ENCODE data around the gene HOXD11. TPM values are rescaled to one million over a fixed set of nuclear protein-coding genes. Genes with fewer than 3 reads are reported as not detected.

HOXD11 gene
- total and polyA plus RNA-seq, 2 of the 13 experiments (the other 11 are each of a cell fraction or from before 2014, with no cell fraction given), result not detected

GRCh38 chr2:176104316-176105077 is 2.6 kb upstream of the HOXD11 start (continued):
- TF ChIP-seq ZNF569 (CRISPR knock-in tag; IDR thresholded peaks at IDR 0.05; ENCODE audit: borderline replicate concordance), result no peak

- Histone ChIP-seq H3K4me2 (ENCODE audit: low read depth, low read length) (no peak overlapping the region), H3K79me2 (ENCODE audit: insufficient read depth, low read length) (no peaks in the 10 kb centered on the region), H3K9me3 (ENCODE audit: low read length) (no peaks in the 10 kb centered on the region), H2AFZ (ENCODE audit: low read length) (no peak overlapping the region), H3K27me3 (ENCODE audit: control insufficient read depth in 1 of 2, insufficient read depth in 2 of 2, low read length in 2 of 2) (peaks cover 33 to 90% of the 10 kb centered on the region in 2 experiments), H3K27ac (ENCODE audit: extremely low read length, insufficient read depth, low read length) (no peak overlapping the region), H3K4me1 (ENCODE audit: insufficient read depth, low read length) (no peaks in the 10 kb centered on the region), H3K36me3 (replicated peaks in 1 of 2; ENCODE audit: control insufficient read depth in 1 of 2, insufficient read depth in 2 of 2, low read length in 2 of 2) (no peaks in the 10 kb centered on the region), H3K4me3 (replicated peaks in 1 of 3; ENCODE audit: insufficient read depth in 1 of 3, low read depth in 2 of 3, low read length in 3 of 3) (no peak overlapping the region), H3K9ac (ENCODE audit: insufficient read depth, low read depth, low read length) (no peak overlapping the region), H4K20me1 (ENCODE audit: insufficient read depth, low read length) (no peaks in the 10 kb centered on the region; the same call in 1 of the 2 replicates)
- POLR2A ChIA-PET, result no interaction called here
- in situ Hi-C loops (cut with HindIII; ENCODE audit: extremely low pct_ligation_motif_present, low pct_unique_long_range_greater_than_20kb) (loop anchor here (10.0 kb wide), 1 partner anchor 1070 kb away; no protein-coding TSS in a partner anchor), intact Hi-C loops (cut with micrococcal nuclease; ENCODE audit: unreplicated experiment) (no loop called here)
- ATAC-seq (peak; percentile 9; the same call in 2 of the 3 replicates), DNase-seq (ENCODE audit: low spot score) (no peak), FAIRE-seq (no peak)
- TF ChIP-seq ZNF138 (CRISPR knock-in tag; IDR thresholded peaks at IDR 0.05; ENCODE audit: low read depth) (no peak), ETS1 (CRISPR knock-in tag; IDR thresholded peaks at IDR 0.05) (no peak), TMF1 (CRISPR knock-in tag; IDR thresholded peaks at IDR 0.05; ENCODE audit: low read depth) (no peak), AGO2 (optimal IDR thresholded peaks at IDR 0.05; ENCODE audit: low read depth, low read length) (no peak), IKZF1 (IDR thresholded peaks at IDR 0.05) (no peak), KMT2A (CRISPR knock-in tag; IDR thresholded peaks at IDR 0.05) (no peak), ZFY (CRISPR knock-in tag; IDR thresholded peaks at IDR 0.05) (no peak)
- BruUV-seq (replicated peaks), result no TSS peak
- 27% methylated on average over 25 of the region's 25 CpGs for WGBS (ENCODE audit: low lambda C conversion rate)
- CTCF ChIA-PET (ENCODE audit: low intra/inter-chr PET ratio, low total read pairs), result no interaction called here
Observed at GRCh38 chr2:176105078-176105729, 1.9 kb upstream of the HOXD11 start.
